Measurements from ENCODE around the gene NUDT4.

- no peak for TF ChIP-seq POLR2A (IDR thresholded peaks at IDR 0.05)
- TF ChIP-seq, protein P1, sequence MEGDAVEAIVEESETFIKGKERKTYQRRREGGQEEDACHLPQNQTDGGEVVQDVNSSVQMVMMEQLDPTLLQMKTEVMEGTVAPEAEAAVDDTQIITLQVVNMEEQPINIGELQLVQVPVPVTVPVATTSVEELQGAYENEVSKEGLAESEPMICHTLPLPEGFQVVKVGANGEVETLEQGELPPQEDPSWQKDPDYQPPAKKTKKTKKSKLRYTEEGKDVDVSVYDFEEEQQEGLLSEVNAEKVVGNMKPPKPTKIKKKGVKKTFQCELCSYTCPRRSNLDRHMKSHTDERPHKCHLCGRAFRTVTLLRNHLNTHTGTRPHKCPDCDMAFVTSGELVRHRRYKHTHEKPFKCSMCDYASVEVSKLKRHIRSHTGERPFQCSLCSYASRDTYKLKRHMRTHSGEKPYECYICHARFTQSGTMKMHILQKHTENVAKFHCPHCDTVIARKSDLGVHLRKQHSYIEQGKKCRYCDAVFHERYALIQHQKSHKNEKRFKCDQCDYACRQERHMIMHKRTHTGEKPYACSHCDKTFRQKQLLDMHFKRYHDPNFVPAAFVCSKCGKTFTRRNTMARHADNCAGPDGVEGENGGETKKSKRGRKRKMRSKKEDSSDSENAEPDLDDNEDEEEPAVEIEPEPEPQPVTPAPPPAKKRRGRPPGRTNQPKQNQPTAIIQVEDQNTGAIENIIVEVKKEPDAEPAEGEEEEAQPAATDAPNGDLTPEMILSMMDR (IDR thresholded peaks at IDR 0.05): no peak
These were observed 42.0 kb upstream of the NUDT4 start for GRCh38 chr12:93335603-93336162.

Measured in esophagus squamous epithelium (tissue), 4 donors.